Stomach smooth muscle (tissue), 2 donors: ENCODE results near the gene PCLAF.
A peak's percentile ranks its signal among the peaks of the same experiment; 100 is the strongest.

ENCODE experiments used
- H3K27ac ChIP-seq: one replicate; pipeline ENCODE4 v1.7.0; 2013; ENCODE audit warnings: mild to moderate bottlenecking, low read length, inconsistent platforms
- H3K27me3 ChIP-seq, 2 donors: one replicate each; pipeline ENCODE4 v1.7.0; 2013; ENCODE audit warnings: low read length in 2 of 2; ENCODE audit not compliant: insufficient read depth in 2 of 2, control insufficient read depth in 1 of 2
- H3K36me3 ChIP-seq, 2 donors: one replicate each; pipeline ENCODE4 v1.7.0; 2013; ENCODE audit warnings: low read length in 2 of 2; ENCODE audit not compliant: control insufficient read depth in 2 of 2, insufficient read depth in 2 of 2
- H3K4me1 ChIP-seq: one replicate; pipeline ENCODE4 v1.7.0; 2013; ENCODE audit warnings: low read length; ENCODE audit not compliant: control insufficient read depth, insufficient read depth
- H3K4me3 ChIP-seq, 2 donors: one replicate each; pipeline ENCODE4 v1.7.0; 2013; ENCODE audit warnings: low read length in 2 of 2
- H3K9ac ChIP-seq, 2 donors: one replicate each; pipeline ENCODE4 v1.7.0; 2013; ENCODE audit warnings: low read length in 2 of 2, mild to moderate bottlenecking in 1 of 2
- H3K9me3 ChIP-seq, 2 donors: one replicate each; pipeline ENCODE4 v1.7.0; 2013; ENCODE audit warnings: low read length in 2 of 2; ENCODE audit not compliant: control insufficient read depth in 2 of 2
- donor health status: healthy.
- donor health status: Pancreatic carcinoma.

PCLAF gene

GRCh38 chr15:64324165-64324877 lies 56.9 kb downstream of the PCLAF start:
- Histone ChIP-seq H3K36me3 (no peaks in the 10 kb centered on the region), H3K9ac (no peak overlapping the region), H3K4me1 (no peaks in the 10 kb centered on the region), H3K27me3 (no peaks in the 10 kb centered on the region), H3K27ac (no peak overlapping the region), H3K9me3 (no peaks in the 10 kb centered on the region), H3K4me3 (no peak overlapping the region)

- peaks cover 3% of the 10 kb centered on the region for H3K4me1 ChIP-seq
- peak overlapping the region; percentile 1 for H3K27ac ChIP-seq
- H3K27me3 ChIP-seq: no peaks in the 10 kb centered on the region
- H3K4me3 ChIP-seq: no peak overlapping the region
- no peaks in the 10 kb centered on the region for H3K36me3 ChIP-seq
- no peak overlapping the region for H3K9ac ChIP-seq
- H3K9me3 ChIP-seq: no peaks in the 10 kb centered on the region
These were observed 66.0 kb downstream of the PCLAF start for GRCh38 chr15:64315216-64315615.

- H3K36me3 ChIP-seq: no peaks in the 10 kb centered on the region
- H3K4me1 ChIP-seq: peaks cover 3% of the 10 kb centered on the region
- no peak overlapping the region for H3K4me3 ChIP-seq
- H3K9me3 ChIP-seq: no peaks in the 10 kb centered on the region
- no peak overlapping the region for H3K27ac ChIP-seq
- no peaks in the 10 kb centered on the region for H3K27me3 ChIP-seq
- no peak overlapping the region for H3K9ac ChIP-seq
These were observed 66.8 kb downstream of the PCLAF start for GRCh38 chr15:64314456-64314855.
